Esophagus muscularis mucosa (tissue), 4 donors: ENCODE data around the gene ADGRB3. TPM values are rescaled to one million over a fixed set of nuclear protein-coding genes. Genes with fewer than 3 reads are reported as not detected.
"Not testable (repeated sequence)": the region's sequence is repeated elsewhere in the genome, so short reads cannot be mapped to it uniquely, and the experiment has no call there.

ENCODE experiments used
- DNase-seq: peaks from one replicate; pipeline ENCODE4 v3.0.0-alpha.2; 2017; ENCODE audit errors: extremely low spot score
- H3K27ac ChIP-seq, 4 donors: fragments of 200-600 bp; sonication (generic); replicated peaks in 1 of 4; 1 replicate in 3 of 4; 2 replicates in 1 of 4; pipeline ENCODE4 v1.5.1; 2016 to 2019; ENCODE audit warnings: mild to moderate bottlenecking in 1 of 4
- H3K27me3 ChIP-seq, 4 donors: fragments of 200-600 bp; sonication (generic); one replicate each; pipeline versions ENCODE4 v1.5.1 to v1.6.0; 2016 to 2019
- H3K36me3 ChIP-seq, 4 donors: fragments of 200-600 bp; sonication (generic); one replicate each; pipeline ENCODE4 v1.5.1; 2016 to 2019
- H3K4me1 ChIP-seq, 4 donors: fragments of 200-600 bp; sonication (generic); one replicate each; pipeline ENCODE4 v1.5.1; 2016 to 2019
- H3K4me3 ChIP-seq, 4 donors: fragments of 200-600 bp; sonication (generic); 1 replicate in 2 of 4; 2 replicates in 2 of 4; pipeline ENCODE4 v1.5.1; 2016 to 2019; ENCODE audit warnings: mild to moderate bottlenecking in 4 of 4, moderate library complexity in 1 of 4
- H3K9me3 ChIP-seq, 4 donors: fragments of 200-600 bp; sonication (generic); 1 replicate in 3 of 4; 2 replicates in 1 of 4; pipeline ENCODE4 v1.5.1; 2016 to 2019
- EP300 ChIP-seq: sonication (generic); formaldehyde crosslinking; IDR thresholded peaks from one replicate; pipeline ENCODE4 v1.6.1; 2017; ENCODE audit warnings: antibody characterized with exemption
- POLR2A ChIP-seq: fragments of 450-650 bp; IDR thresholded peaks from one replicate; pipeline ENCODE4 v1.6.1; 2017; ENCODE audit warnings: antibody characterized with exemption, moderate library complexity, mild to moderate bottlenecking, low read depth
- POLR2AphosphoS5 ChIP-seq, 2 donors: sonication (generic); formaldehyde crosslinking; IDR thresholded peaks; one replicate each; pipeline ENCODE4 v1.6.1; 2017; ENCODE audit warnings: antibody characterized with exemption in 2 of 2
- WGBS: methylation state at CpG from one replicate; pipeline ENCODE4 v1.1.5; 2018; 5-methylcytosine and 5-hydroxymethylcytosine counted together
- intact Hi-C: fragments of 100-400 bp; cut with DNase I; formaldehyde crosslinking; loops from one replicate; pipeline ENCODE4 v1.15.1; 2023
- total RNA-seq, 4 donors: library from RNA; depleted of rRNA; stranded (reverse); fragments of >200 nt; gene quantifications; one replicate each; pipeline versions ENCODE4 v1.1.0 to v1.2.1, GENCODE V29; 2016
- TF ChIP-seq, protein P1 (sequence below), 3 experiments: fragments of 200-600 bp in 2 of 3; fragments of 450-650 bp in 1 of 3; sonication (generic) in 2 of 3; IDR thresholded peaks; one replicate each; pipeline ENCODE4 v1.5.1; 2017 to 2019; ENCODE audit warnings: antibody characterized with exemption in 3 of 3, mild to moderate bottlenecking in 2 of 3, moderate library complexity in 1 of 3

Gene ADGRB3
- total RNA-seq, 4 donors from 2014 or later = 4.9 to 6.3 (median 5.8) TPM

DNA sequence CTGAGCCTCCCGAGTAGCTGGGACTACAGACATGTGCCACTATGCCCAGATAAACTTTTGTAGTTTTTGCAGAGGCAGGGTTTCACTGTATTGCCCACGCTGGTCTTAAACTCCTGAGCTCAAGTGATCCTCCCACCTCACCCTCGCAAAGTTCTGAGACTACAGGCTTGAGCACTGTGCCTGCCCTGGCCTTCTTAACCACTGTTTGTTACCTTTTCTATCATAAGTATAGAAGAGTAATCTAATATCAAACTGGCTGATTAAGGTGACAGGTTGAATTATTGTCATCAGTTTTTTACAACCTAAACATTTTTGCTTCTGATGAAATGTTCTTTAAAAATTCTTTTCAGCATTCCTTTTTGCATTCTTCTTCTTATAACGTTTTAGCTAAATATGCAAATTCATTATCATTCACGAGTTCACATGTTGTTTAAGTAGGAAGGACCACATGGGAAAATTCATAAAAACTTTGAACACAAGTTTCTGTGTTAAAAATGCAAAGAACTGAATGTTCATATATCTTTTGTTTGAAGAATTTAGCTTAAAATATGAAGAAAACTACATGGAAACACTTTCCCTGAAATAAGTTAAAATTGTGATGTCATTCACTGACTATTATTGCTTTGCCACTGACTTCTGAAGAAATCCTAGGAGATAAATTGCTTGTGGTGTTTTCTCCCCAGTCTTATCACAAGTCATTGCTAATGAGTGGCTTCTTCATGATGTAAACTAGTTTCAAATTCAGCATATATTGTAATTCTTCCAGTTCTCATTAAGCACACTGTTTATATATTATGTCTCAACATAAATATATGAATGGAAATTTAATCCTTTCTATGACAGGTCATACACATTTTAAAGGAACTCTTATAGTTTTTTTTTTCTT lies 106.7 kb downstream of the ADGRB3 start:
- no peaks in the 10 kb centered on the region for H3K36me3 ChIP-seq
- no peaks in the 10 kb centered on the region for H3K9me3 ChIP-seq
- H3K27me3 ChIP-seq = no peaks in the 10 kb centered on the region
- intact Hi-C loops = no loop called here
- H3K27ac ChIP-seq = no peak overlapping the region
- 87% methylated on average over 5 of the region's 5 CpGs for WGBS
- TF ChIP-seq EP300 = no peak
- no peak for TF ChIP-seq POLR2AphosphoS5 (IDR thresholded peaks at IDR 0.05)
- no peak for TF ChIP-seq POLR2A
- TF ChIP-seq, protein P1, sequence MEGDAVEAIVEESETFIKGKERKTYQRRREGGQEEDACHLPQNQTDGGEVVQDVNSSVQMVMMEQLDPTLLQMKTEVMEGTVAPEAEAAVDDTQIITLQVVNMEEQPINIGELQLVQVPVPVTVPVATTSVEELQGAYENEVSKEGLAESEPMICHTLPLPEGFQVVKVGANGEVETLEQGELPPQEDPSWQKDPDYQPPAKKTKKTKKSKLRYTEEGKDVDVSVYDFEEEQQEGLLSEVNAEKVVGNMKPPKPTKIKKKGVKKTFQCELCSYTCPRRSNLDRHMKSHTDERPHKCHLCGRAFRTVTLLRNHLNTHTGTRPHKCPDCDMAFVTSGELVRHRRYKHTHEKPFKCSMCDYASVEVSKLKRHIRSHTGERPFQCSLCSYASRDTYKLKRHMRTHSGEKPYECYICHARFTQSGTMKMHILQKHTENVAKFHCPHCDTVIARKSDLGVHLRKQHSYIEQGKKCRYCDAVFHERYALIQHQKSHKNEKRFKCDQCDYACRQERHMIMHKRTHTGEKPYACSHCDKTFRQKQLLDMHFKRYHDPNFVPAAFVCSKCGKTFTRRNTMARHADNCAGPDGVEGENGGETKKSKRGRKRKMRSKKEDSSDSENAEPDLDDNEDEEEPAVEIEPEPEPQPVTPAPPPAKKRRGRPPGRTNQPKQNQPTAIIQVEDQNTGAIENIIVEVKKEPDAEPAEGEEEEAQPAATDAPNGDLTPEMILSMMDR (IDR thresholded peaks at IDR 0.05) = no peak
- no peaks in the 10 kb centered on the region for H3K4me1 ChIP-seq
- DNase-seq = no peak
- no peak overlapping the region for H3K4me3 ChIP-seq

DNA sequence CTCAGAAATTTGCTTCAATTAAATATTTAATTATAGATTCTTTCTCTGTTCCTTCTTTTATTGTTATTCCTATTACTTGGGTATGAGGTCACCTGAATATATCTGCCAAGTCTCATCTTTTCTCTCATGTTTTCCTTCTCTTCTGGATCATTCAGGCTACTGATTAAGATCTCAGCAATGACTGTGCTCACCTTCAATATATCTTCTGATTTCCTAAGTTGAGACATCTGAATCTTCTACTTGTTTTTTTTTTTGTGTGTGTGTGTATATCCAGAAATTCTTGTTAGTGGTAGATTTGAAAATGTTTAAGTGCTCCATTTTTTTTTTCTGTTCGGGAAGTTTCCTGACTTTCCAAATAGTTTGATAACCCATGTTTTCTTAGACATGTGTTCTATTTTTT lies 108.0 kb downstream of the ADGRB3 start:
- WGBS = 81% methylated on average over 1 of the region's 1 CpG
- no peak for TF ChIP-seq POLR2A
- TF ChIP-seq, protein P1 (IDR thresholded peaks at IDR 0.05) = no peak
- intact Hi-C loops = no loop called here

DNA sequence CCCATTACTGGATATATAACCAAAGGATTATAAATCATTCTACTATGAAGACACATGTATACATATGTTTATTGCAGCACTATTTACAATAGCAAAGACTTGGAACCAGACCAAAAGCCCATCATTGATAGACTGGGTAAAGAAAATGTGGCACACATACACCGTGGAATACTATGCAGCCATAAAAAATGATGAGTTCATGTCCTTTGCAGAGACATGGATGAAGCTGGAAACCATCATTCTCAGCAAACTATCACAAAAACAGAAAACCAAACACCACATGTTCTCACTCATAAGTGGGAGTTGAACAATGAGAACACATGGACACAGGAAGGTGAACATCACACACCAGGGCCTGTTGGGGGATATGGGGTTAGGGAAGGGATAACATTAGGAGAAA lies 109.3 kb downstream of the ADGRB3 start:
- H3K9me3 ChIP-seq, H3K4me3 ChIP-seq, H3K4me1 ChIP-seq, DNase-seq, H3K27me3 ChIP-seq, intact Hi-C loops, H3K36me3 ChIP-seq, H3K27ac ChIP-seq: not testable (repeated sequence)
- 92% methylated on average over 1 of the region's 1 CpG for WGBS

More for the DNA sequence above, 108.0 kb downstream of the ADGRB3 start:
- DNase-seq = no peak
- H3K36me3 ChIP-seq = no peaks in the 10 kb centered on the region
- no peaks in the 10 kb centered on the region for H3K4me1 ChIP-seq
- no peaks in the 10 kb centered on the region for H3K27me3 ChIP-seq
- H3K27ac ChIP-seq = no peak overlapping the region
- H3K4me3 ChIP-seq = no peak overlapping the region
- no peaks in the 10 kb centered on the region for H3K9me3 ChIP-seq

DNA sequence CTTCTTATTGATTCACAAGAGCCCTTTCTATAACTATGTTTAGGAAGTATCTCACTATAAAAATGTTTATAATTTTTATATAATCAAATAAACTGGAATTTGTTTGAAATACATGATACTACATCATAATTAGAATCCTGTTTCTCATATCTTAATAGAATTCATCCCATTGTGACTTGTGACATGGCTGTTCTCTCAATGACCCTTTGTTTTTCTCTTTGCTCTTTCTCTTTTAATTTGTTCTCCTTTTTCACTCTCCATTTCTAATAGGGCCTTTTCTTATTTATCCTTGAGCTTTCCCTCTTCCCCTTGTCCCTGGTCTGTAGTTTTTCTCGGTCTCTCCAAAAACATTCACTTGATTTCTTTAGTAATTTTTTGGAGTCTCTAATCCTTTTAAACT lies 111.3 kb downstream of the ADGRB3 start:
- Histone ChIP-seq H3K27me3 (no peaks in the 10 kb centered on the region), H3K27ac (no peak overlapping the region), H3K4me3 (no peak overlapping the region), H3K36me3 (no peaks in the 10 kb centered on the region), H3K9me3 (no peaks in the 10 kb centered on the region), H3K4me1 (no peaks in the 10 kb centered on the region)
- TF ChIP-seq POLR2A (no peak), EP300 (no peak), POLR2AphosphoS5 (IDR thresholded peaks at IDR 0.05) (no peak)
- TF ChIP-seq, protein P1 (IDR thresholded peaks at IDR 0.05) = no peak
- DNase-seq = no peak
- intact Hi-C loops = no loop called here
- 86% methylated on average over 1 of the region's 1 CpG for WGBS

DNA sequence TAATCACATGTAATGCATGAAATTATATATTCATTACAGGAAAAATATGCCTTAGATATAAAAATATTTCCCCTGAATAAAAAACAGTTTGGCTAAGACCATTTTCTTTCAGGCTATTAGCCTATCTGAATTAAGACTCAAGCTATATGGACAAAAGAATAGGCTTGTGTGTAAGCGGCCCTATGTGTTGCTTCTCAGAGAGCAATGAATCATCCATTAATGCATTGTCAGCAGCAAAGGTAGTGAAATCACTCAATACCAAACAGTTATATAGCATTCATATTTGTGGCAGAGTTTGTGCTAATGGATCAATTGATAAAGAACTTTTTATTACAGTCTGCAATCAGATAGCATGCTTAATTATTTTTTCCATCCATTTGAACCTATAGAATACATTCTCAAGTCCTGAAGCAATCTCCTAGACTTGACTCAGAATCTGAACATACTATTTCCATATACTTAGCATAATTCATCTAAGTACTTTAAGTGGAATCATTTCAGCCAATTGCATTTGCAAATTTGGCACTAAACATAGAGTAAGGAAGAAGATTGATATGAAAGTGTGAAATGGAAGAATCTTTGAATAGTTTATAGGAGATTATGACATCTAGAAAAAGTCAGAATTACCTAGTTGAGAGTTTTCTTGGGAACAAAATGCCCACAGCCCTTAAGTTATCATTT lies 112.2 kb downstream of the ADGRB3 start:
- TF ChIP-seq POLR2A (no peak), POLR2AphosphoS5 (IDR thresholded peaks at IDR 0.05) (no peak), EP300 (no peak)
- TF ChIP-seq, protein P1 (IDR thresholded peaks at IDR 0.05) = no peak
- intact Hi-C loops = no loop called here
- no peak for DNase-seq
- Histone ChIP-seq H3K4me1 (no peaks in the 10 kb centered on the region), H3K36me3 (no peaks in the 10 kb centered on the region), H3K4me3 (no peak overlapping the region), H3K27ac (no peak overlapping the region), H3K27me3 (no peaks in the 10 kb centered on the region), H3K9me3 (no peaks in the 10 kb centered on the region)
- 100% methylated on average over 1 of the region's 1 CpG for WGBS

DNA sequence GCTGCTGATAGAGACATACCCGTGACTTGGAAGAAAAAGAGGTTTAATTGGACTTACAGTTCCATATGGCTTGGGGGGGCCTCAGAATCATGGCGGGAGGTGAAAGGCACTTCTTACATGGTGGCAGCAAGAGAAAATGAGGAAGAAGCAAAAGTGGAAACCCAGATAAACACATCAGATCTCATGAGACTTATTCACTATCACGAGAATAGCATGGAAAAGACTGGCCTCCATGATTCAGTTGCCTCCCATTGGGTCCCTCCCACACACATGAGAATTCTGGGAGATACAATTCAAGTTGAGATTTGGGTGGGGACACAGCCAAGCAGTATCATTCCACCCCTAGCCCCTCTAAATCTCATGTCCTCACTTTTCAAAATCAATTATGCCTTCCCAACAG lies 112.8 kb downstream of the ADGRB3 start:
- H3K36me3 ChIP-seq, H3K9me3 ChIP-seq, H3K27ac ChIP-seq, H3K4me3 ChIP-seq, DNase-seq, H3K4me1 ChIP-seq, H3K27me3 ChIP-seq, intact Hi-C loops: not testable (repeated sequence)
- 94% methylated on average over 3 of the region's 3 CpGs for WGBS
